GM12801 (cell line): ENCODE measurements around the gene EBP.

Experiments
- TF ChIP-seq, protein P1 (sequence below): IDR thresholded peaks from one replicate; pipeline ENCODE4 v1.5.1; 2011; ENCODE audit warnings: control low read depth; ENCODE audit not compliant: insufficient read length; ENCODE audit errors: extremely low read depth

The EBP gene

DNA sequence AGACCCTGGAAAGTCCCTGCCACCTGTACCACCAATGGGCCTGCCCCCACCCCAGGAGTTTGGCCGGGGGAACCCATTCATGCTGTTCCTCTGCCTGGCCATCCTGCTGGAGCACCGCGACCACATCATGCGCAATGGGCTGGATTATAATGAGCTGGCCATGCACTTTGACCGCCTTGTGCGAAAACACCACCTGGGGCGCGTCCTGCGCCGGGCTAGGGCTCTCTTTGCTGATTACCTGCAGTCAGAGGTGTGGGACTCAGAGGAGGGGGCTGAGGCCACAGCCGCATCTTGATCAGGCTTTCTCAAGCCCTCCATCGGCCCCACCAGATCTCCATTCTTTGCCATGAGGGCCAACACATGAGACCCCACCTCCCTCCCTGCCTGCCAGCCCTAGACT lies 39.1 kb downstream of the EBP start:
- TF ChIP-seq, protein P1, sequence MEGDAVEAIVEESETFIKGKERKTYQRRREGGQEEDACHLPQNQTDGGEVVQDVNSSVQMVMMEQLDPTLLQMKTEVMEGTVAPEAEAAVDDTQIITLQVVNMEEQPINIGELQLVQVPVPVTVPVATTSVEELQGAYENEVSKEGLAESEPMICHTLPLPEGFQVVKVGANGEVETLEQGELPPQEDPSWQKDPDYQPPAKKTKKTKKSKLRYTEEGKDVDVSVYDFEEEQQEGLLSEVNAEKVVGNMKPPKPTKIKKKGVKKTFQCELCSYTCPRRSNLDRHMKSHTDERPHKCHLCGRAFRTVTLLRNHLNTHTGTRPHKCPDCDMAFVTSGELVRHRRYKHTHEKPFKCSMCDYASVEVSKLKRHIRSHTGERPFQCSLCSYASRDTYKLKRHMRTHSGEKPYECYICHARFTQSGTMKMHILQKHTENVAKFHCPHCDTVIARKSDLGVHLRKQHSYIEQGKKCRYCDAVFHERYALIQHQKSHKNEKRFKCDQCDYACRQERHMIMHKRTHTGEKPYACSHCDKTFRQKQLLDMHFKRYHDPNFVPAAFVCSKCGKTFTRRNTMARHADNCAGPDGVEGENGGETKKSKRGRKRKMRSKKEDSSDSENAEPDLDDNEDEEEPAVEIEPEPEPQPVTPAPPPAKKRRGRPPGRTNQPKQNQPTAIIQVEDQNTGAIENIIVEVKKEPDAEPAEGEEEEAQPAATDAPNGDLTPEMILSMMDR = no peak

DNA sequence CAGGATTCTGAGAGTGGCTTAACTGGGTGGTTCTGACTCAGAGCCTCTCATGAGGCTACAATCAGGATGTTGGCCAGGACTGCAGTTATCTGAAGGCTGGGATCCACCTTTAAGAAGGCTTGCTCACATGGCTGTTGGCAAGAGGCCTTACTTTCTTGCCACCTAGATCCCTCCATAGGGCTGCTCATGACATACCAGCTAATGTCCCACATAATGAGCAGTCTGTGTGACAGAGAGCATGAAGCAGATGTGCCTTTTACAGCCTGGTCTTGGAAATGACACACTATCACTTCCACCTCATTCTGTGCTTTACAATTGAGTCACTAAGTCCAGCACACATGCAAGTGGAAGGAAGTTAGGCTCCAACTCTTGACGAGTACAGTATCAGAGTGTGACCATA lies 48.4 kb downstream of the EBP start:
- TF ChIP-seq, protein P1 = no peak

DNA sequence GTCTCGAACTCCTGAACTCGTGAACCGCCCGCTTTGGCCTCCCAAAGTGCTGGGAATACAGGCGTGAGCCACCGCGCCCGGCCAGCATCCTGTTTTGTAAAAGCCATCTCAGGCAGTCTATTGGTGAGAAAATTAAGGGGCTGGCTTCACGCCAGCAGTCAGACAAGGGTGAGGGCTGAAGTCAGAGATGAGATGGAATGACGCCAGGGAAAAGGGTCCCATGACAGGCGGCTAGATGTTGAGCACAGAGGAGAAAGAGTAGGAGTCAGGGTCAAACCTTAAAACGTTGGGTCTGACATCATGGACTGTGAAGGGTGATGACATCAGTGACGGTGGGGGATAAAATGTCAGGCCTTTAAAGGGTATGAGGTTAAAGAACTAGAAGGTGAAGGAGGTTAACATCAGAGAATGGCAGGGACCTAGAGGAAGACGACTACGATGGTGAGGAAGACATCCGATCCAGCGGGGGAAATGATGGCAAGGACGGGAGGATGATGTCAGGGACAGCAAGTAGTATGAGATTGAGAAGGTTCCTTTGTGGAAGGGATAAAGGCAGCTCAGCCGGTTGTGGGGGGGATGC lies 52.2 kb downstream of the EBP start:
- TF ChIP-seq, protein P1 = no peak

DNA sequence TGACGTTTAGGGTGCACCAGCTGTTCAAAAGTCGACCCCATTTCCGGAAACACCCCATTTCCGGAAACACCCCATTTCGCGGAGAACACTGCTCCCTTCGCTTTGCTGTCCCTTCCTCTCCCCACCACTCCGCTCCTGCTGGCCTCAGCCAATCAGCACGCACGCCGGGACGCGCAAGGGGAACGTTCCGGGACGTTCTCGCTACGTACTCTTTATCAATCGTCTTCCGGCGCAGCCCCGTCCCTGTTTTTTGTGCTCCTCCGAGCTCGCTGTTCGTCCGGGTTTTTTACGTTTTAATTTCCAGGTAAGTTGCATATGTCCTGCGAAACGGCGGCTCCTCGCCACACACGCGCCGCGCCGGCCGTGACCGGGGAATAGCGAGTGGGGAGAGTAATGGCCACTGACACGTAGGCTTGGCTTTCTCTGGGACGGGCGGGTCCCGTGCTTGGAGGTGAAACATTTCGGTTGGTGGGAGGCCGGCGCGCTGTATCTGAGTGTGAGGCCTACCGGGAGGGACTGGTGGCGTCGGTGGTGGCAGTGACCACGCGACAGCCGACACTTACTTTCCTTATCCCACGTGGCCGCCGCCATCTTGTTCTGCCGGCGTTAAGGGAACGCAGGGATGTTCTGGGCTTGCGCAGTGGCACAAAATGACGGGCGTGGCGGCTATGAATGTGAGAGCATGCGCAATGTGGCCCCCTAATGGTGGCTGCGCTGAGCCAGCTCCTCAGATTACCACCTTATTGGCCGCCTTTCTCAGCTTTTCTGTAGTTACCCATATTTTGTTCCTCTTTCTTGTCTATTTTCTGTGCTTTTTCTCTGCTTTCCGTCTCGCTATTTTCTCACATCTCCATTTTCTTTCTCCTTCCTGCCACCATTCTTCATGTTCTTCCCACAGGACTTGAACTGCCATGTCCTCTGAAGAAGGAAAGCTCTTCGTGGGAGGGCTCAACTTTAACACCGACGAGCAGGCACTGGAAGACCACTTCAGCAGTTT lies 53.0 kb downstream of the EBP start, which contains the start of gene RBM3:
Gene RBM3, plus strand, starts transcription at position 215 of the 997 bp plus-strand sequence. Its CDS starts 697 bp downstream, at position 912.
- TF ChIP-seq, protein P1 = no peak

DNA sequence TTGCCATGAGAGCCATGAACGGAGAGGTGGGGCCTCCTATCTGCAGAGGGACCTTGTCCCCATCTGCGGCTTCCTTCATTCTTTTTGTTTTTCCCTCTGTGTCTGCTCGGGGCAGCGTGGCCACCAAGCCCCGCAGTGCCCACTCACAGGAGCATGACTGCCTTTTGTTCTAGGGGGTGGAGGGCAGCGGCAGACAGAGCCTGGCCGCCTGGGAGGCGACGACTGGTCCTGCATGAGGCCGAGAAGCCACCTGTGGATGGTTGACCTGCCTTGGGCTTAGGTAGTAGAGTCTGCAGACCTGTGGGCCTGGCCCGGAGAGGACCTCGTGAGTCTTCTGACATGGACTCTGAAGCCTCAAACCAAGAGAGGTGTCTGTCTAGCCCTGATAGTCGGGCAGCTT lies 54.0 kb downstream of the EBP start:
- TF ChIP-seq, protein P1 = no peak

DNA sequence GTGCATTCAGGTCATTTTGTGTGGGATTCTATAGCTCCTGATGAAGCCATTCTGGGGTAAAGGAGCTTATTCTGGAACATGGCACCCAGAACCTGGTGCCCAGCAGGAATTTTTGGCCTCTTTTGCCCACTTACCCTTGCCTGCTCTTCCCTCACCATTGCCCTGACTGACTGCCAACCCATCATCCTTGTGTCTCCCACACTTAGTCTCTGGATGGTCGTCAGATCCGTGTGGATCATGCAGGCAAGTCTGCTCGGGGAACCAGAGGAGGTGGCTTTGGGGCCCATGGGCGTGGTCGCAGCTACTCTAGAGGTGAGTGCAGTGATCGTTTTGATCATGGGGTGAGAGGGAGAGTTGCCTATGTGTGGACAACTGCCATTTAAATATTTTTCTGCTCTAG lies 54.5 kb downstream of the EBP start:
- TF ChIP-seq, protein P1 = no peak
